K562 (cell line): Measurements from ENCODE around the gene CAAP1. TPM values are rescaled to one million over a fixed set of nuclear protein-coding genes. Genes with fewer than 3 reads are reported as not detected.

Source experiments
- ATAC-seq: fragments of 200-7000 bp; cut with Tn5 transposase; 3 replicates; pipeline ENCODE4 v1.9.1; 2020; ENCODE audit warnings: moderate library complexity
- BruUV-seq: library from RNA; stranded (reverse); fragments of 400-500 nt; replicated peaks from 2 replicates; lab custom pipeline; 2021; lab: Mats Ljungman, UMichigan
- CTCF ChIA-PET: fragments of 300-600 bp; formaldehyde crosslinking; extraction: SDS; loops from one replicate; lab custom pipeline; 2021; ENCODE audit warnings: low intra/inter-chr PET ratio; lab: Yijun Ruan, JAX
- POLR2A ChIA-PET: fragments of 300-600, 350-650 bp; sonication (Branson Sonifier 250); formaldehyde crosslinking; extraction: SDS; loops from one replicate; lab custom pipeline; 2021; ENCODE audit warnings: antibody characterized with exemption, inconsistent platforms; lab: Yijun Ruan, JAX
- DNase-seq, 4 experiments: peaks; one replicate each; pipeline versions ENCODE4 v3.0.0 to v3.0.0-alpha.2; 2011 to 2018; ENCODE audit warnings: low spot score in 3 of 4, mixed read lengths in 3 of 4; ENCODE audit errors: extremely low read depth in 1 of 4
- FAIRE-seq: peaks from 2 replicates; lab custom pipeline; 2011; peaks lifted over from hg19 to GRCh38; lab: Jason Lieb, UNC
- H2AFZ ChIP-seq: 2 replicates; pipeline ENCODE4 v1.6.0; 2011; ENCODE audit warnings: low read depth, low read length, control low read depth, inconsistent platforms
- H3K27ac ChIP-seq: fragments of 200-600 bp; 3 replicates; pipeline ENCODE4 v1.8.0; 2011; ENCODE audit warnings: low read depth, mild to moderate bottlenecking, control low read depth, inconsistent platforms, low read length, moderate library complexity, mixed read lengths; ENCODE audit errors: extremely low read depth
- H3K27me3 ChIP-seq, 2 experiments: fragments of 300-600 bp in 1 of 2; 2 replicates in 1 of 2; 3 replicates in 1 of 2; pipeline versions ENCODE4 v1.6.0 to v1.8.0; 2011; ENCODE audit warnings: inconsistent platforms in 2 of 2, low read length in 2 of 2, mild to moderate bottlenecking in 1 of 2, mixed read lengths in 1 of 2, moderate library complexity in 1 of 2; ENCODE audit not compliant: control insufficient read depth in 2 of 2, insufficient read depth in 2 of 2
- H3K36me3 ChIP-seq: fragments of 300-600 bp; 3 replicates; pipeline ENCODE4 v1.8.0; 2011; ENCODE audit warnings: mild to moderate bottlenecking, low read length, inconsistent platforms; ENCODE audit not compliant: control insufficient read depth, insufficient read depth
- H3K4me1 ChIP-seq, 2 experiments: fragments of 200-600 bp in 1 of 2; replicated peaks in 1 of 2; 2 replicates in 1 of 2; 3 replicates in 1 of 2; pipeline versions ENCODE4 v1.5.1 to v1.8.0; 2011; ENCODE audit warnings: inconsistent platforms in 2 of 2, low read length in 2 of 2, mild to moderate bottlenecking in 1 of 2, mixed read lengths in 1 of 2, moderate library complexity in 1 of 2; ENCODE audit not compliant: control insufficient read depth in 2 of 2, insufficient read depth in 2 of 2
- H3K4me2 ChIP-seq: 2 replicates; pipeline ENCODE4 v1.6.1; 2011; ENCODE audit warnings: low read length, control low read depth, inconsistent platforms, mixed read lengths; ENCODE audit not compliant: insufficient read depth
- H3K4me3 ChIP-seq: fragments of 200-600 bp; sonication (generic), shearing (Covaris generic); 2 replicates; pipeline ENCODE4 v1.5.1; 2016; ENCODE audit warnings: control low read depth, inconsistent platforms
- H3K79me2 ChIP-seq: fragments of 200-600 bp; 3 replicates; pipeline ENCODE4 v1.8.0; 2011; ENCODE audit warnings: low read length, inconsistent platforms; ENCODE audit not compliant: control insufficient read depth, insufficient read depth
- H3K9ac ChIP-seq, 2 experiments: 2 replicates each; pipeline versions ENCODE4 v1.6.0 to v1.6.1; 2011; ENCODE audit warnings: low read depth in 2 of 2, low read length in 2 of 2, control low read depth in 1 of 2, inconsistent platforms in 1 of 2, mild to moderate bottlenecking in 1 of 2, mixed read lengths in 1 of 2; ENCODE audit not compliant: insufficient read depth in 1 of 2
- H3K9me1 ChIP-seq: one replicate; pipeline ENCODE4 v1.6.0; 2011; ENCODE audit warnings: inconsistent platforms, mild to moderate bottlenecking, low read length, moderate library complexity; ENCODE audit not compliant: control insufficient read depth, insufficient read depth
- H3K9me3 ChIP-seq: replicated peaks from 2 replicates; pipeline ENCODE4 v1.5.1; 2011; ENCODE audit warnings: low read depth, low read length, inconsistent platforms; ENCODE audit not compliant: control insufficient read depth, insufficient read depth
- H4K20me1 ChIP-seq: replicated peaks from 2 replicates; pipeline ENCODE4 v1.6.1; 2011; ENCODE audit warnings: low read length, inconsistent platforms, mixed read lengths; ENCODE audit not compliant: control insufficient read depth, insufficient read depth
- FOXK2 ChIP-seq, 2 experiments: fragments of 450-650 bp; IDR thresholded peaks in 1 of 2; conservative IDR thresholded peaks in 1 of 2; 2 replicates each; pipeline ENCODE4 v1.6.1; 2016; ENCODE audit warnings: low read depth in 2 of 2, mild to moderate bottlenecking in 1 of 2
- HMG20A ChIP-seq: fragments of 450-650 bp; formaldehyde crosslinking; conservative IDR thresholded peaks from 2 replicates; pipeline ENCODE4 v1.4.0; 2020; ENCODE audit warnings: mild to moderate bottlenecking, mixed read lengths
- KLF10 ChIP-seq: fragments of 250-450 bp; sonication (Bioruptor Pico); IDR thresholded peaks from 2 replicates; pipeline ENCODE4 v1.6.1; 2021; ENCODE audit warnings: matching md5 sums
- RBM25 ChIP-seq: fragments of 200-400 bp; formaldehyde crosslinking; IDR thresholded peaks from 2 replicates; pipeline ENCODE4 v1.6.1; 2018; ENCODE audit warnings: low read length, low read depth, moderate library complexity; ENCODE audit not compliant: severe bottlenecking
- RFX5 ChIP-seq: IDR thresholded peaks from 2 replicates; pipeline ENCODE4 v1.6.1; 2011; ENCODE audit warnings: low read depth, mild to moderate bottlenecking, improper control_type of control experiment, low read length
- ZNF175 ChIP-seq: fragments of 200-800 bp; sonication (Bioruptor generic); IDR thresholded peaks from 2 replicates; pipeline ENCODE4 v1.6.1; 2016; ENCODE audit warnings: low read depth, mild to moderate bottlenecking, missing genetic modification characterization, missing compliant biosample characterization
- ZNF785 ChIP-seq: fragments of 250-450 bp; sonication (Bioruptor Pico); IDR thresholded peaks from 2 replicates; pipeline ENCODE4 v1.4.0; 2020; ENCODE audit warnings: mild to moderate bottlenecking
- WGBS: fragments of 100-300 bp; shearing (Covaris generic); methylation state at CpG from one replicate; pipeline ENCODE4 v1.1.6; 2016; ENCODE audit warnings: low coverage, mixed read lengths; ENCODE audit not compliant: insufficient coverage; ENCODE audit errors: missing lambda C conversion rate; 5-methylcytosine and 5-hydroxymethylcytosine counted together
- in situ Hi-C: fragments of 300-500 bp; cut with MboI; formaldehyde crosslinking; loops from 4 replicates; pipeline ENCODE4 v1.15.0; 2018; ENCODE audit warnings: inconsistent platforms, mixed read lengths
- intact Hi-C: fragments of 100-400 bp; cut with micrococcal nuclease; formaldehyde crosslinking; loops from 2 replicates; pipeline ENCODE4 v1.14.2; 2022
- polyA plus RNA-seq, 8 experiments: library from polyadenylated mRNA; depleted of rRNA in 4 of 8; stranded (reverse) in 5 of 8; unstranded in 3 of 8; fragments of >200 nt; fragmentation: Nextera tagmentation in 2 of 8; fragmentation: Illumina TruSeq in 1 of 8; extraction: Ambion mirVana in 2 of 8; extraction: Trizol in 1 of 8; gene quantifications; 2 replicates each; pipeline versions ENCODE4 v1.2.1 to v1.2.3, GENCODE V29; 2011 to 2014; ENCODE audit warnings: inconsistent platforms in 1 of 8, missing spikeins in 1 of 8
- total RNA-seq, 7 experiments: library from RNA; depleted of rRNA in 6 of 7; stranded (reverse); fragments of >200 nt in 6 of 7; fragmentation: Illumina TruSeq in 2 of 7; extraction: Trizol in 2 of 7; gene quantifications; 2 replicates each; pipeline versions ENCODE4 v1.2.1 to v1.2.3, GENCODE V29; 2011 to 2021; ENCODE audit warnings: low replicate concordance in 1 of 7
- TF ChIP-seq, protein P1 (sequence below), 2 experiments: fragments of 450-650 bp in 1 of 2; sonication (generic) in 1 of 2; formaldehyde crosslinking in 1 of 2; IDR thresholded peaks; 2 replicates each; pipeline versions ENCODE4 v1.7.1 to v1.9.0; 2016 to 2022; ENCODE audit warnings: inconsistent platforms in 1 of 2, mild to moderate bottlenecking in 1 of 2, missing genetic modification reagents in 1 of 2

The CAAP1 gene
- total and polyA plus RNA-seq, 9 of the 15 experiments (the other 6 are each of a cell fraction or from before 2014, with no cell fraction given): 8.9 to 17.4 (median 15.3) TPM

GRCh38 chr9:26940779-26941178 lies 48.2 kb upstream of the CAAP1 start:
- no peak for FAIRE-seq
- Histone ChIP-seq H3K9me3 (no peaks in the 10 kb centered on the region), H3K79me2 (peaks cover 95% of the 10 kb centered on the region), H3K4me1 (peaks cover 0 to 5% of the 10 kb centered on the region in 2 experiments; a peak in 3 of 5 replicates), H4K20me1 (no peaks in the 10 kb centered on the region), H3K4me3 (no peak overlapping the region), H3K9me1 (no peaks in the 10 kb centered on the region), H3K36me3 (0 out of 3 replicates have a peak, but pooled peaks cover 5% of the 10 kb centered on the region), H3K9ac (no peak overlapping the region), H3K27ac (no peak overlapping the region)
- no TSS peak for BruUV-seq
- WGBS: 40% methylated on average over 1 of the region's 1 CpG
- no peak for DNase-seq
- in situ Hi-C loops: no loop called here
- POLR2A ChIA-PET: no interaction called here
- intact Hi-C loops: no loop called here
- CTCF ChIA-PET: no interaction called here
- no peak for TF ChIP-seq FOXK2 (conservative IDR thresholded peaks at IDR 0.05 in 1 of 2, IDR thresholded peaks at IDR 0.05 in 1 of 2; ENCODE audit: low read depth in 2 of 2)
- TF ChIP-seq KLF10: no peak
- TF ChIP-seq, protein P1, sequence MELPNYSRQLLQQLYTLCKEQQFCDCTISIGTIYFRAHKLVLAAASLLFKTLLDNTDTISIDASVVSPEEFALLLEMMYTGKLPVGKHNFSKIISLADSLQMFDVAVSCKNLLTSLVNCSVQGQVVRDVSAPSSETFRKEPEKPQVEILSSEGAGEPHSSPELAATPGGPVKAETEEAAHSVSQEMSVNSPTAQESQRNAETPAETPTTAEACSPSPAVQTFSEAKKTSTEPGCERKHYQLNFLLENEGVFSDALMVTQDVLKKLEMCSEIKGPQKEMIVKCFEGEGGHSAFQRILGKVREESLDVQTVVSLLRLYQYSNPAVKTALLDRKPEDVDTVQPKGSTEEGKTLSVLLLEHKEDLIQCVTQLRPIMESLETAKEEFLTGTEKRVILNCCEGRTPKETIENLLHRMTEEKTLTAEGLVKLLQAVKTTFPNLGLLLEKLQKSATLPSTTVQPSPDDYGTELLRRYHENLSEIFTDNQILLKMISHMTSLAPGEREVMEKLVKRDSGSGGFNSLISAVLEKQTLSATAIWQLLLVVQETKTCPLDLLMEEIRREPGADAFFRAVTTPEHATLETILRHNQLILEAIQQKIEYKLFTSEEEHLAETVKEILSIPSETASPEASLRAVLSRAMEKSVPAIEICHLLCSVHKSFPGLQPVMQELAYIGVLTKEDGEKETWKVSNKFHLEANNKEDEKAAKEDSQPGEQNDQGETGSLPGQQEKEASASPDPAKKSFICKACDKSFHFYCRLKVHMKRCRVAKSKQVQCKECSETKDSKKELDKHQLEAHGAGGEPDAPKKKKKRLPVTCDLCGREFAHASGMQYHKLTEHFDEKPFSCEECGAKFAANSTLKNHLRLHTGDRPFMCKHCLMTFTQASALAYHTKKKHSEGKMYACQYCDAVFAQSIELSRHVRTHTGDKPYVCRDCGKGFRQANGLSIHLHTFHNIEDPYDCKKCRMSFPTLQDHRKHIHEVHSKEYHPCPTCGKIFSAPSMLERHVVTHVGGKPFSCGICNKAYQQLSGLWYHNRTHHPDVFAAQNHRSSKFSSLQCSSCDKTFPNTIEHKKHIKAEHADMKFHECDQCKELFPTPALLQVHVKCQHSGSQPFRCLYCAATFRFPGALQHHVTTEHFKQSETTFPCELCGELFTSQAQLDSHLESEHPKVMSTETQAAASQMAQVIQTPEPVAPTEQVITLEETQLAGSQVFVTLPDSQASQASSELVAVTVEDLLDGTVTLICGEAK (IDR thresholded peaks at IDR 0.05): no peak
- TF ChIP-seq, protein P1 (CRISPR knock-in tag; IDR thresholded peaks at IDR 0.05): no peak
- no peak for TF ChIP-seq ZNF785 (CRISPR knock-in tag)
- no peak for TF ChIP-seq RBM25
- TF ChIP-seq HMG20A (CRISPR knock-in tag): no peak
- TF ChIP-seq ZNF175 (CRISPR knock-in tag): no peak
- TF ChIP-seq RFX5: no peak
- TF ChIP-seq, all 486 proteins: peak for 0
- Histone ChIP-seq H3K27me3 (no peaks in the 10 kb centered on the region), H2AFZ (no peak overlapping the region), H3K4me2 (no peak overlapping the region)
- no peak for ATAC-seq
